Karpas-422 (cell line): Measurements from ENCODE around the gene RAB5B. TPM values are rescaled to one million over a fixed set of nuclear protein-coding genes. Genes with fewer than 3 reads are reported as not detected.
"Not testable (repeated sequence)": the region's sequence is repeated elsewhere in the genome, so short reads cannot be mapped to it uniquely, and the experiment has no call there.

Experiments used
- DNase-seq: peaks from one replicate; pipeline ENCODE4 v3.0.0-alpha.2; 2015
- H2AFZ ChIP-seq: fragments of 200-600 bp; sonication (generic); 2 replicates; pipeline ENCODE4 v1.6.1; 2014; ENCODE audit warnings: antibody characterized with exemption, low read length, mixed read lengths
- H3K27ac ChIP-seq: fragments of 200-600 bp; sonication (generic); 2 replicates; pipeline ENCODE4 v1.5.1; 2014; ENCODE audit warnings: mild to moderate bottlenecking, low read length, moderate library complexity
- H3K27me3 ChIP-seq: fragments of 200-600 bp; sonication (generic); 2 replicates; pipeline ENCODE4 v1.6.1; 2014; ENCODE audit warnings: low read length, mixed read lengths
- H3K36me3 ChIP-seq: fragments of 200-600 bp; sonication (generic); 2 replicates; pipeline ENCODE4 v1.6.1; 2014; ENCODE audit warnings: low read length, mixed read lengths; ENCODE audit not compliant: insufficient read depth
- H3K4me1 ChIP-seq: fragments of 200-600 bp; sonication (generic); 2 replicates; pipeline ENCODE4 v1.6.1; 2014; ENCODE audit warnings: mild to moderate bottlenecking, low read length, mixed read lengths
- H3K4me2 ChIP-seq: fragments of 200-600 bp; sonication (generic); 2 replicates; pipeline ENCODE4 v1.6.1; 2014; ENCODE audit warnings: low read length, low read depth, mild to moderate bottlenecking; ENCODE audit not compliant: poor library complexity, severe bottlenecking
- H3K4me3 ChIP-seq: fragments of 200-600 bp; sonication (generic); 2 replicates; pipeline ENCODE4 v1.5.1; 2014; ENCODE audit warnings: mild to moderate bottlenecking, antibody characterized with exemption, low read length, mixed read lengths
- H3K79me2 ChIP-seq: fragments of 200-600 bp; sonication (generic); 2 replicates; pipeline ENCODE4 v1.6.1; 2014; ENCODE audit warnings: mild to moderate bottlenecking, low read length, mixed read lengths
- H3K9ac ChIP-seq: fragments of 200-600 bp; sonication (generic); 2 replicates; pipeline ENCODE4 v1.6.0; 2014; ENCODE audit warnings: low read length
- H3K9me2 ChIP-seq: fragments of 200-600 bp; sonication (generic), shearing (Covaris generic); replicated peaks from 2 replicates; pipeline ENCODE4 v1.6.0; 2014; ENCODE audit warnings: mild to moderate bottlenecking, low read length, moderate library complexity; ENCODE audit not compliant: insufficient read depth
- H3K9me3 ChIP-seq: fragments of 300-700, 200-600 bp; sonication (generic); 2 replicates; pipeline ENCODE4 v1.6.1; 2014; ENCODE audit warnings: low read length, mixed read lengths
- H4K20me1 ChIP-seq: fragments of 200-600 bp; sonication (generic); 2 replicates; pipeline ENCODE4 v1.6.1; 2014; ENCODE audit warnings: mild to moderate bottlenecking, antibody characterized with exemption, low read length, low read depth; ENCODE audit not compliant: insufficient read depth
- total RNA-seq: library from RNA; depleted of rRNA; stranded (reverse); fragments of >200 nt; shearing (Covaris generic); gene quantifications from 2 replicates; pipeline ENCODE4 v1.2.3, GENCODE V29; 2014; ENCODE audit warnings: low replicate concordance

Gene RAB5B
- total RNA-seq, 1 experiment from 2014 or later: 62.4 TPM

- no peaks in the 10 kb centered on the region for H3K27me3 ChIP-seq
- peaks cover 2% of the 10 kb centered on the region; the same call in 1 of the 2 replicates for H3K36me3 ChIP-seq
- H3K4me2 ChIP-seq: no peak overlapping the region
- no peaks in the 10 kb centered on the region for H3K79me2 ChIP-seq
- H3K4me1 ChIP-seq: no peaks in the 10 kb centered on the region
- no peak overlapping the region for H3K9ac ChIP-seq
- H2AFZ ChIP-seq: no peak overlapping the region
- no peaks in the 10 kb centered on the region for H3K9me3 ChIP-seq
- H3K9me2 ChIP-seq: no peaks in the 10 kb centered on the region
- no peak overlapping the region for H3K4me3 ChIP-seq
- peak; percentile 88 for DNase-seq
- H3K27ac ChIP-seq: no peak overlapping the region
- no peaks in the 10 kb centered on the region for H4K20me1 ChIP-seq
Measured at GRCh38 chr12:55996201-55996714, 22.4 kb downstream of the RAB5B start.

GRCh38 chr12:55996715-55997534 is 23.0 kb downstream of the RAB5B start, which contains the start of gene SUOX:
TSS of gene SUOX (plus strand) at chr12:55997276. CDS start at chr12:56002222, 4,946 bp downstream.
- no peak for DNase-seq

GRCh38 chr12:55997535-55997859 is 23.6 kb downstream of the RAB5B start:
- no peaks in the 10 kb centered on the region for H3K4me1 ChIP-seq
- no peak overlapping the region for H2AFZ ChIP-seq
- H3K9ac ChIP-seq: no peak overlapping the region
- no peak overlapping the region for H3K4me2 ChIP-seq
- no peaks in the 10 kb centered on the region for H3K9me3 ChIP-seq
- no peaks in the 10 kb centered on the region for H4K20me1 ChIP-seq
- H3K4me3 ChIP-seq: no peak overlapping the region
- DNase-seq: no peak
- no peak overlapping the region for H3K27ac ChIP-seq
- no peaks in the 10 kb centered on the region for H3K79me2 ChIP-seq
- no peaks in the 10 kb centered on the region for H3K27me3 ChIP-seq
- no peaks in the 10 kb centered on the region for H3K9me2 ChIP-seq
- no peaks in the 10 kb centered on the region for H3K36me3 ChIP-seq

More at GRCh38 chr12:55996715-55997534, 23.0 kb downstream of the RAB5B start, which contains the start of gene SUOX:
- no peak within 1 kb of the TSS for H3K4me3 ChIP-seq
- H3K27me3 ChIP-seq: no peaks in the 10 kb centered on the region
- H3K4me1 ChIP-seq: no peaks in the 10 kb centered on the region
- H3K9me2 ChIP-seq: no peaks in the 10 kb centered on the region
- H3K36me3 ChIP-seq: no peaks in the 10 kb centered on the region
- H3K4me2 ChIP-seq: no peak within 1 kb of the TSS
- no peak within 1 kb of the TSS for H2AFZ ChIP-seq
- H4K20me1 ChIP-seq: no peaks in the 10 kb centered on the region
- no peaks in the 10 kb centered on the region for H3K79me2 ChIP-seq
- no peaks in the 10 kb centered on the region for H3K9me3 ChIP-seq
- no peak within 1 kb of the TSS for H3K9ac ChIP-seq
- no peak within 1 kb of the TSS for H3K27ac ChIP-seq

- H2AFZ ChIP-seq, DNase-seq, H3K27ac ChIP-seq, H3K4me2 ChIP-seq, H3K36me3 ChIP-seq, H3K27me3 ChIP-seq, H3K9ac ChIP-seq, H4K20me1 ChIP-seq, H3K79me2 ChIP-seq, H3K4me3 ChIP-seq, H3K9me3 ChIP-seq, H3K9me2 ChIP-seq, H3K4me1 ChIP-seq: not testable (repeated sequence)
Measured at GRCh38 chr12:55999522-55999921, 25.6 kb downstream of the RAB5B start.

- not testable (repeated sequence) for H3K4me2 ChIP-seq, H3K4me1 ChIP-seq, H3K9me2 ChIP-seq, DNase-seq, H3K36me3 ChIP-seq, H3K27me3 ChIP-seq, H3K9ac ChIP-seq, H3K4me3 ChIP-seq, H3K9me3 ChIP-seq, H3K79me2 ChIP-seq, H2AFZ ChIP-seq, H3K27ac ChIP-seq, H4K20me1 ChIP-seq
Measured at GRCh38 chr12:55999999-56000540, 26.2 kb downstream of the RAB5B start.

- H3K36me3 ChIP-seq: no peaks in the 10 kb centered on the region
- no peaks in the 10 kb centered on the region for H3K9me2 ChIP-seq
- no peaks in the 10 kb centered on the region for H3K27me3 ChIP-seq
- H3K9me3 ChIP-seq: no peaks in the 10 kb centered on the region
- H3K27ac ChIP-seq: no peak overlapping the region
- no peak overlapping the region for H3K9ac ChIP-seq
- H3K4me3 ChIP-seq: no peak overlapping the region
- no peak for DNase-seq
- H3K4me2 ChIP-seq: no peak overlapping the region
- no peaks in the 10 kb centered on the region for H3K4me1 ChIP-seq
- no peaks in the 10 kb centered on the region for H3K79me2 ChIP-seq
- no peak overlapping the region for H2AFZ ChIP-seq
- no peaks in the 10 kb centered on the region for H4K20me1 ChIP-seq
Measured at GRCh38 chr12:56001487-56002100, 27.7 kb downstream of the RAB5B start.

GRCh38 chr12:56003376-56003775 is 29.5 kb downstream of the RAB5B start:
- H3K79me2 ChIP-seq, H3K36me3 ChIP-seq, H4K20me1 ChIP-seq, H3K9me2 ChIP-seq, H3K4me2 ChIP-seq, H3K27me3 ChIP-seq, H3K9ac ChIP-seq, DNase-seq, H3K27ac ChIP-seq, H3K9me3 ChIP-seq, H3K4me3 ChIP-seq, H2AFZ ChIP-seq: not testable (repeated sequence)
- peaks cover 10% of the 10 kb centered on the region for H3K4me1 ChIP-seq

- H3K79me2 ChIP-seq: no peaks in the 10 kb centered on the region
- no peaks in the 10 kb centered on the region for H3K9me2 ChIP-seq
- no peak for DNase-seq
- H4K20me1 ChIP-seq: no peaks in the 10 kb centered on the region
- no peak overlapping the region for H3K4me2 ChIP-seq
- H3K4me1 ChIP-seq: peaks cover 10% of the 10 kb centered on the region
- no peaks in the 10 kb centered on the region for H3K27me3 ChIP-seq
- no peaks in the 10 kb centered on the region for H3K9me3 ChIP-seq
- no peak overlapping the region for H3K27ac ChIP-seq
- H2AFZ ChIP-seq: no peak overlapping the region
- no peak overlapping the region for H3K9ac ChIP-seq
- H3K36me3 ChIP-seq: no peaks in the 10 kb centered on the region
- no peak overlapping the region for H3K4me3 ChIP-seq
Measured at GRCh38 chr12:56004211-56004610, 30.3 kb downstream of the RAB5B start.
